Stimulated activated CD8-positive, alpha-beta memory T cell treated with anti-CD3 and anti-CD28 coated beads, Interleukin-4, amount 100 ng/mL, for 24 hours (primary cell): ENCODE measurements around the gene CHCHD3.

Source experiments
- DNase-seq: peaks from one replicate; pipeline ENCODE4 v3.0.0-alpha.2; 2020; ENCODE audit warnings: low read depth

Gene CHCHD3

DNA sequence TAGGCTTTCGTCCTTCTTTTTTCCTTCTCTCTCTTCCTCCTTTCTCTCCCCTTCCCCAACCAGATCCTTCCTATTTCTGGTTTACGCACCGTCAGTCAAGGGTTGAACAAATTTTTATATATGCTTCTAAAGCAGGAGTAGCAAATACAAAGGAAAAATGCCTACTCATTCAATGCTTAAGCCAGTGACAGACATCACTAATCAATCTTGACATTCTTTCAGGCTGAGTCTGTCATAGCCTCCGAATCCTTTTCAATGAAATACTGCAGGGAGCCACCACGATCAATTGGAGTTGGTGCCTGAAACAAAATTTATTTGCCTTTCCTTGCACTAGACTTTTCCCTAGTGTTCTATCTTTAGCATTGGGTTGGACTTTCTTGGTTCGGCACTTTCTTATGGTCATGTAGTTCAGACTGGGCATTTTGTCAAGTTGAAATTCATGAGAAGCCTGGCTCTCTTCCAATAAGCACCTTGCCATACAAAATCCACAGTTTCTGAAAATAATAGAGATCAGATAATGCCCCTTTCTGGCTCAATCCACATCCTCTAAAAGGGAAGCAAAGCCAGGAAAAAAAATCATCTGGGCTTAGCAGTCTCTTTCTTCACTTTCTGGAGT is 266.1 kb downstream of the CHCHD3 start:
- no peak for DNase-seq

- DNase-seq = no peak
These were observed 266.8 kb downstream of the CHCHD3 start for GRCh38 chr7:132815130-132815529.

DNA sequence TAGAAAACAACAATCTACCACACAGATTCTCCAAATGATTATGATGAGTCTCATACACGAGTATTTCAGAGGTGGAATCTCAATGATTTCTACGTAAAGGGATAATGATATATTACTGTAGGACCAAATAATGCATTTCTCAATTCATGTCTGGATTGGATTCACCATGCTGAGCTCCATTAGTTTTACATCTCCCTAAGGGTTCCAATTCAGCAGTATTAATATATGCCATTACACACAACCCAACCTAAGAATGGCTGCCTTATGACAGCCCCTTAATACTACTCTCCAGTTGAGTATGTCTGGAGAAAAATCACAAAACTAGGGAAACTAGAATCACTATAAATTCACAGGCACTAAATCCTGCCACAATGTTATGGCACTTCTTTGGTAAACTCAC is 271.3 kb downstream of the CHCHD3 start:
- no peak for DNase-seq

DNA sequence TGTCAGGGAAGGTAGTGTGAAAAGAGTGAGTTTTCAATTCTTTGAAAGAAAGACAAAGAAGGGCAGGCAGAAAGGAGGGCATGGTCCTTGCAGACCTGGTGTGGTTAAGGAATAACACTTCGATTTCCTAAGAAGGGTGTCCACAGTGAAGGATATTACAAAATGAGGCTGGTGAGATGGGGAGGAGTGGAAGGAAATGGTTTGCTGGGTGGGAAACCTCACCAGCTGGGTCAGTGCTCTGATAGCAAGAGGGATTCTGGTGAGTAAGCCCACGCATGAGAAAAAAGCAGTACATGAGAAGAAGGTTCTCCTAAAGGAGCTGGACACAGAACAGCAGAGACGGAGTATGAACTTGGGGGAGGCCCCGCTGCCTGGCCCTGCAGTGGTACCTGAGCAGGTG is 275.1 kb downstream of the CHCHD3 start:
- DNase-seq = no peak

- no peak for DNase-seq
These were observed 276.1 kb downstream of the CHCHD3 start for GRCh38 chr7:132805766-132806165.

- DNase-seq = no peak
These were observed 276.9 kb downstream of the CHCHD3 start for GRCh38 chr7:132804849-132805485.

- no peak for DNase-seq
These were observed 281.4 kb downstream of the CHCHD3 start for GRCh38 chr7:132800522-132800921.

- no peak for DNase-seq
These were observed 282.8 kb downstream of the CHCHD3 start for GRCh38 chr7:132799081-132799413.

GRCh38 chr7:132797152-132797551 is 284.7 kb downstream of the CHCHD3 start:
- no peak for DNase-seq

GRCh38 chr7:132793474-132793873 is 288.4 kb downstream of the CHCHD3 start:
- no peak for DNase-seq

DNA sequence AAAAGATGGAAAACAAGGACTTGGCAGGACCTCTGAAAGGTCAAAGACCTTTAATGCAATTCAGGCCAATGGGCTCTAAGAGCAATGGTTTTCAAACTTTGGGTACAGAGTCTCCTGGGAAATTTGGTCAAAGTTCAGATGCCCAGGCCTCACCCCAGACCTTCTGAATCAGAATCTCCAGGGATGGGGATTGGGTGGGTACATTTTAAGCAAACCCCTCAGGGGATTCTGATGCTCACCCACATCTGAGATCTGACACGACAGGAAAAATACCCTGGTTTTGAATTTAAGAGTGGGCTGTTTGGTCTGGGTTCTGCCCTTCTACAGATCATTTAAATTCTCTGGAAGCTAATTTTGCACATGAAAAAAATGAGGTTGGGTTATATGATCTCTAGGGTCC is 290.9 kb downstream of the CHCHD3 start:
- no peak for DNase-seq

DNA sequence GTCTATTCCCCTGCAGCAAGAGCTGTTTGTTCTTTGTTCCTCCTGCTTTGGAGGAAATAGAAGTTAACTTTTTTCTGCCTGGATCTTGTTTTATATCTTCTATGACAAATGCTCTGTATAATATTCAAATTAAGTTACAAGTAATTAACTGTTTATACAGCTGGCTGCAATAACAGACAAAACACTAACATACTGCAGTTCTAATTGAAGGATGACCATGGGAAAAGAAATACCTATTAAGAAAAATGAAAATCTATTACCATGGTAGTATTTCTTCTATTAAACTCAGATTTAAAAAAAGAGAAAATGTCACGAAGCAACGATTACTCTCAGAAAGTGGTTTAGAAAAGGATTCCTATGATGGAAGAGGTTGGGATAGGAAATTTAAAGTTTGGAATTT is 291.8 kb downstream of the CHCHD3 start:
- no peak for DNase-seq

DNA sequence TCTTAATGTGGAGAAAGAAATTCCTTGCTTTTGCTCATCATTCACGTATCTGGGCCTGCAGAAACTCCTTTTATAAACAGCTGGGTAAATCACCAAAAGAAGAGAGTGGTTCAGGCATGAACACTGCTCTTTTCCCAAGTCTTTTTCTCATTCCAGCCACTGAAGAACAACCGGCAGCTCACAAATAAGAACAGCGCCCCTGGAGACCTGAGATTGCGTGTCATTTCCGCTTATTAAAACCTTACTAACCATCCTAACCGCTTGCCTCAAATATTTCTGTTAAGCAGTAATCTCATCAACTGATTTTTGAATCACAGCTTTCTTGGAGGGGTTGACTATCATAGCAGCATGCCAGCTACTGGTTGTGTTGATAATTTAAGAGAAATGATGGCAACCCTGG is 292.6 kb downstream of the CHCHD3 start:
- no peak for DNase-seq

GRCh38 chr7:132785870-132786269 is 296.0 kb downstream of the CHCHD3 start:
- no peak for DNase-seq

DNA sequence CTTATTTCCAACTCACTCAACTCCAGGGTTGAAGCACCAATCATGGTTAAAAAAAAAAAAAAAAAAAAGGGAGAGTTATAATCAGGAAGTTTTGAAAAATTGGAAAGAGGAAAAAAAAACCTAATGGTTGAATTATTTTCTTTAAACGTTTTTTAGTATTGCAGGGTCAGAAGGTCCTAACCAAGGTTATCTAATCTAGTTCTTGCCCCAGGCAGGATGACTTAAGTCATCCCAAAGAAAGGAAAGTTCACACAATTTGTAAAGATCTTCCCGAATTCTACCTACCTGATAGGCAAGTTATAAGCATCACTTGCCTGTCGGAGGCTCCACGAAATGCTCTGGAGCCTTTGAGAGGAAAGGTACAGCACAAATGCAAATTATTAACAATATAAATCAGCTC is 297.5 kb downstream of the CHCHD3 start:
- DNase-seq = no peak

DNA sequence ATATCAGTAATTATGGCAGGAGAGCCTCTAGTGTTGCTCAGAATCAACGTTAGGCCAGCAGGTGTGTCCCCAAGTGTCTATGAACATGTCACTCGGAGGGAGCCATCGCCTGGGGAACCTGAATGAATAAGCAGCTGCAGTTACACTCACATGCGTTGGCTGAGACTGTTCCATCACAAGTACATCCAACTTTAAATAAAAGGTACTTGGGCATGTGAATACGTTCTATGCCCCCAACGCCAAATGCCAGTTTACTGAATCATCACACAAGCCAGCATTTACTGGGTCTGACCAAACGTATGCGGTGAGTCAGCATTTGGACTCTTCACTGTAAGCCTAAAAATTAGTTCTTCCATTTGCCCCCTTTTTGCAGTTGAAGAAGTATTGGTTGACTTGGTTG is 298.1 kb downstream of the CHCHD3 start:
- DNase-seq = no peak

DNA sequence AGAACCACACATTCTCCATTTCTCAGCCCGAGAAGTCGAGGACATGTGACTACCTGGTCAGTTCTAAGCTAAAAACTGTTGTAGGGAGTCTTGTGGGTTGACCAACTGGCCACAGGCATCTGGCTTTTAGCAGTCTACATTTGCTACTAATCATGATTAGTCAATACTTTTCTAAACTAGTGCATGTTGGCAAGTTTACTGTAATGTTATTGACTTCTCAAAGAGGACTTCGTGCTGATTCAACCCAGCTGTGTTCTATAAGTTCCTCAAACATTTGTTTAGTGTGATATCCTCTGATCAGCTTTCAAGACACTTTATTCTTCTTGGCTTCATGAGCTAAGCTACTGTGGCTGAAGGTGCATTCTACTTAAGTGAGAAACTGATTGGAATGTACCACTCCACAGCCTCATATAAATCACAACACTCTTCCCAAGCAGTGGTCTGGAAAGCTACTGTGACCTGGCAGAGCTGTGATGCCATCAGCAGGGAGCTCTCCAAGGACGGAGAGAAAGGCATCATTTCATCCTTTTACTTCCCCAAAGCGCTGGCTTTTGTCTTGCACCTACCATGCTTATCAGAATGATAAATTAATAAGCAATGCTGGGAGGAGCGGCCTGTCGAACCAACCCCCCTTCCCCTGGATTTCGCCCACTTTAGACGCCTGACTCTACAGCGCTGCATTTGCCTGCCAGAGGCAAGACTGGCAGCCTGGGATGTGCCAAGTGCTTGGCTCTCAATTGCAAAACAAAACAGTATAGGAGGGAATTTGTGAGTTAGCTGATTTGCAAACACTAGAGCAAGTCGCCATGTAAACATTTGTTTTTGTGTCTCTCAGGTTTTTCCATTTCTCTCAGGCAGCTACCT is 298.9 kb downstream of the CHCHD3 start:
- DNase-seq = no peak

GRCh38 chr7:132780822-132781221 is 301.1 kb downstream of the CHCHD3 start:
- DNase-seq = no peak

DNA sequence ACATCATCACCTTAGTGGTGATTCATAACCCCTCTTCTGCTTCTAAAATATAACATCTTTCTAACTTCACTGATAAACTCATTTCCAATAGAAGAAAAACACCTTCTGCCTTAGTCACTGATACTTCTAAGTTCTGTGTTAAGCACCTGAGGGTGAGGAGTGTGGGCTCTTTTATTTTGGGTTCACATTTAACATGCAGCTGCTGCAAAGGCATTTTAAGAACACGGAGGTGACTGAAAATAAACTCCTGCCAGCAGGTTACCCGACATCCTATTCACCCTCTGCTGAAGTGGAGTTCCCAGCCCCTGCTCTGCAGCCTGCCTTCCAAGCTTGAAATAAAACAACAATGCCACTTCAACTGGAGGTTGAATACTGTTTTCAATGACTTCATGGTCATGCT is 302.7 kb downstream of the CHCHD3 start:
- no peak for DNase-seq

GRCh38 chr7:132778761-132779160 is 303.1 kb downstream of the CHCHD3 start:
- DNase-seq = no peak

GRCh38 chr7:132777956-132778355 is 303.9 kb downstream of the CHCHD3 start:
- no peak for DNase-seq

DNA sequence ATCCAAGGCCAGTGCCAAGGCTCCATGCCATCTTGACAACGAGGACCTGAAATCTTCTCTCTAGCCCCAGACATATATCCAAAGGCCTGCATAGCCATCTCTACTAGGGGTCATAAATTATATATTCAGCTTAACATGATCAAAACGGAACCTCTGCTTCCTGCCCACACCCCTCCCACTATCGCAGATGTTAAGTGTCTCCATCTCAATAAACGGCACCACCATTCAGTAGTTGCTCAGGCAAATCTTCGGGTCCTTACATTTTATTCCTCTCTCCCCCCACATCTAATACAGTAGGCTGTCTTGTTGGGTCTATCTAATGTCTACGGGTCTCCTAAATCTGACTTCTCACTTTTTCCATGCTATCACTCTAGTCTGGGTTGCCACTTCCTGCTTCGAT is 304.5 kb downstream of the CHCHD3 start:
- no peak for DNase-seq

- no peak for DNase-seq
These were observed 305.8 kb downstream of the CHCHD3 start for GRCh38 chr7:132776048-132776620.
